ENCODE results near the gene TMEM266.

GRCh38 chr15:76217029-76217881, 157.5 kb downstream of the TMEM266 start:
- TF ChIP-seq POLR2A (IDR thresholded peaks at IDR 0.05): no peak
- no peak for TF ChIP-seq CTCF (IDR thresholded peaks at IDR 0.05)
- peak in 1 of 3 donors; percentile 15 for TF ChIP-seq POLR2AphosphoS5 (IDR thresholded peaks at IDR 0.05)

All from stomach (tissue), 4 donors.